SK-N-SH treated with all-trans-retinoic acid at 6 μM for 48 hours (cell line): ENCODE data around the gene DCLK1.
A peak's percentile ranks its signal among the peaks of the same experiment; 100 is the strongest.

Source experiments
- ATAC-seq: fragments of 200-7000 bp; cut with Tn5 transposase; 3 replicates; pipeline ENCODE4 v1.9.1; 2020; ENCODE audit warnings: mild to moderate bottlenecking, moderate library complexity
- BACH2 ChIP-seq: fragments of 250-450 bp; sonication (Bioruptor Pico); IDR thresholded peaks from 2 replicates; pipeline ENCODE4 v1.9.0; 2021; ENCODE audit warnings: mild to moderate bottlenecking, borderline replicate concordance
- CSDC2 ChIP-seq: fragments of 250-450 bp; sonication (Bioruptor Pico); IDR thresholded peaks from 2 replicates; pipeline ENCODE4 v1.5.0; 2020; ENCODE audit warnings: mild to moderate bottlenecking, moderate library complexity
- ESRRG ChIP-seq: fragments of 250-450 bp; sonication (Bioruptor Pico); IDR thresholded peaks from 2 replicates; pipeline ENCODE4 v1.6.1; 2021; ENCODE audit warnings: mild to moderate bottlenecking
- GLIS3 ChIP-seq: fragments of 250-450 bp; sonication (Bioruptor Pico); IDR thresholded peaks from 2 replicates; pipeline ENCODE4 v1.5.0; 2020; ENCODE audit warnings: mild to moderate bottlenecking, moderate library complexity
- ISL1 ChIP-seq: fragments of 250-450 bp; sonication (Bioruptor Pico); IDR thresholded peaks from 2 replicates; pipeline ENCODE4 v2.1.2; 2022; ENCODE audit warnings: mild to moderate bottlenecking, moderate library complexity
- OSR1 ChIP-seq: fragments of 250-450 bp; sonication (Bioruptor Pico); IDR thresholded peaks from 2 replicates; pipeline ENCODE4 v1.8.0; 2022; ENCODE audit warnings: moderate library complexity, mild to moderate bottlenecking, inconsistent platforms
- PPARA ChIP-seq: fragments of 250-450 bp; sonication (Bioruptor Pico); IDR thresholded peaks from 2 replicates; pipeline ENCODE4 v1.5.0; 2020; ENCODE audit warnings: mild to moderate bottlenecking, borderline replicate concordance
- RARB ChIP-seq: fragments of 250-450 bp; sonication (Bioruptor Pico); IDR thresholded peaks from 2 replicates; pipeline ENCODE4 v1.8.0; 2021; ENCODE audit warnings: mild to moderate bottlenecking, moderate library complexity
- SNAI2 ChIP-seq: fragments of 250-450 bp; sonication (Bioruptor Pico); IDR thresholded peaks from 2 replicates; pipeline ENCODE4 v1.5.0; 2020; ENCODE audit warnings: mild to moderate bottlenecking, moderate library complexity
- TOX ChIP-seq: fragments of 250-450 bp; sonication (Bioruptor Pico); IDR thresholded peaks from 2 replicates; pipeline ENCODE4 v1.8.0; 2021; ENCODE audit warnings: mild to moderate bottlenecking, moderate library complexity, borderline replicate concordance
- ZC3H10 ChIP-seq: fragments of 250-450 bp; sonication (Bioruptor Pico); IDR thresholded peaks from 2 replicates; pipeline ENCODE4 v1.5.1; 2021; ENCODE audit warnings: mild to moderate bottlenecking, moderate library complexity
- ZFP3 ChIP-seq: fragments of 250-450 bp; sonication (Bioruptor Pico); IDR thresholded peaks from 2 replicates; pipeline ENCODE4 v1.5.0; 2020; ENCODE audit warnings: mild to moderate bottlenecking, moderate library complexity
- ZNF70 ChIP-seq: fragments of 450-650 bp; formaldehyde crosslinking; IDR thresholded peaks from 2 replicates; pipeline ENCODE4 v1.5.0; 2020; ENCODE audit warnings: mild to moderate bottlenecking, moderate library complexity
- TF ChIP-seq, protein P1 (sequence below): fragments of 250-450 bp; sonication (Bioruptor Pico); IDR thresholded peaks from 2 replicates; pipeline ENCODE4 v1.8.0; 2020; ENCODE audit warnings: mild to moderate bottlenecking, moderate library complexity, borderline replicate concordance
- TF ChIP-seq, protein P2 (sequence below): fragments of 250-450 bp; sonication (Bioruptor Pico); IDR thresholded peaks from 2 replicates; pipeline ENCODE4 v1.5.1; 2020; ENCODE audit warnings: low read depth, mild to moderate bottlenecking, moderate library complexity
- TF ChIP-seq, protein P3 (sequence below): fragments of 250-450 bp; sonication (Bioruptor Pico); IDR thresholded peaks from 2 replicates; pipeline ENCODE4 v1.5.1; 2021; ENCODE audit warnings: mild to moderate bottlenecking, moderate library complexity
- TF ChIP-seq, protein P4 (sequence below): fragments of 250-450 bp; sonication (Bioruptor Pico); IDR thresholded peaks from 2 replicates; pipeline ENCODE4 v1.5.0; 2020; ENCODE audit warnings: mild to moderate bottlenecking, moderate library complexity

The DCLK1 gene

DNA sequence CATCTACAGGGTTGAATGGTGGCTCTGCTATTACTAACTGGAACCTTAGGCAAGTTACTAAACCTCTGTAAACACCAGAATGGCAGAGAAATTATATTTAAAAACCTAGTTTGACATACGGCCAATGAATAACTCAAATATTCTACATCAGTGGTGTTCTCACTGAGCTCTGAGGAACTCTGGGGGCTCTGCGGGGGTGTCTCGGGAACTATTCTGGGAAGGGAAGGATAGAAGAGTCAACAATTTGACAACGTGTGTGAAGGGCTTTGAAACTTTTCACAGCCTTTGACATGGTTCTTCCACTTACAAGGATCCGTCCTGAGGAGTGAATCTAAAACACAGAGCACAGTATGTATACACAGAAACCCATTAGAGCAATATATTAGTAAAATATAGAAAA is 44.4 kb upstream of the DCLK1 start (continued):
- TF ChIP-seq, protein P1, sequence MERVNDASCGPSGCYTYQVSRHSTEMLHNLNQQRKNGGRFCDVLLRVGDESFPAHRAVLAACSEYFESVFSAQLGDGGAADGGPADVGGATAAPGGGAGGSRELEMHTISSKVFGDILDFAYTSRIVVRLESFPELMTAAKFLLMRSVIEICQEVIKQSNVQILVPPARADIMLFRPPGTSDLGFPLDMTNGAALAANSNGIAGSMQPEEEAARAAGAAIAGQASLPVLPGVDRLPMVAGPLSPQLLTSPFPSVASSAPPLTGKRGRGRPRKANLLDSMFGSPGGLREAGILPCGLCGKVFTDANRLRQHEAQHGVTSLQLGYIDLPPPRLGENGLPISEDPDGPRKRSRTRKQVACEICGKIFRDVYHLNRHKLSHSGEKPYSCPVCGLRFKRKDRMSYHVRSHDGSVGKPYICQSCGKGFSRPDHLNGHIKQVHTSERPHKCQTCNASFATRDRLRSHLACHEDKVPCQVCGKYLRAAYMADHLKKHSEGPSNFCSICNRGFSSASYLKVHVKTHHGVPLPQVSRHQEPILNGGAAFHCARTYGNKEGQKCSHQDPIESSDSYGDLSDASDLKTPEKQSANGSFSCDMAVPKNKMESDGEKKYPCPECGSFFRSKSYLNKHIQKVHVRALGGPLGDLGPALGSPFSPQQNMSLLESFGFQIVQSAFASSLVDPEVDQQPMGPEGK (CRISPR knock-in tag): no peak
- TF ChIP-seq ZC3H10: no peak

DNA sequence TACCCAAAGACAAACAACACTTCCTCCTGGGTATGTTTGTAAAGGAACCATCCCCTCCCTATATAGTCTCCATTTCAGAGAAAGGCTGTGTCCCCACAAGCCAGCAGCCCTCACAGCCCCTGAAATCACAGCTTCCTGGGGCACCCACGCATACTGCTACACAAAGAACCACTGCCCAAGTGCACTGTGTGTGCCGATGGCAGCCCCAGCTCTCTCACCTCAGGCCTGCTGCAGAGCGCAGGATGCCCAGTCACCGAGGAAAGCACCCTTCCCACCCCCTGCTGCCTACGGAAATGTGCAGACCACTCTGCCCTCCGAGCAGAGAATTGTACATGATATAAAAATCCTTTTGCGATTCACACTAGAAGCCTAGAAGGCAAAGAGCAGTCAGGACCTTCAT is 43.7 kb upstream of the DCLK1 start:
- no peak for TF ChIP-seq SNAI2 (CRISPR knock-in tag)
- TF ChIP-seq, protein P2, sequence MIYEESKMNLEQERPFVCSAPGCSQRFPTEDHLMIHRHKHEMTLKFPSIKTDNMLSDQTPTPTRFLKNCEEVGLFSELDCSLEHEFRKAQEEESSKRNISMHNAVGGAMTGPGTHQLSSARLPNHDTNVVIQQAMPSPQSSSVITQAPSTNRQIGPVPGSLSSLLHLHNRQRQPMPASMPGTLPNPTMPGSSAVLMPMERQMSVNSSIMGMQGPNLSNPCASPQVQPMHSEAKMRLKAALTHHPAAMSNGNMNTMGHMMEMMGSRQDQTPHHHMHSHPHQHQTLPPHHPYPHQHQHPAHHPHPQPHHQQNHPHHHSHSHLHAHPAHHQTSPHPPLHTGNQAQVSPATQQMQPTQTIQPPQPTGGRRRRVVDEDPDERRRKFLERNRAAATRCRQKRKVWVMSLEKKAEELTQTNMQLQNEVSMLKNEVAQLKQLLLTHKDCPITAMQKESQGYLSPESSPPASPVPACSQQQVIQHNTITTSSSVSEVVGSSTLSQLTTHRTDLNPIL (CRISPR knock-in tag): no peak
- TF ChIP-seq ZFP3: no peak
- TF ChIP-seq, protein P3, sequence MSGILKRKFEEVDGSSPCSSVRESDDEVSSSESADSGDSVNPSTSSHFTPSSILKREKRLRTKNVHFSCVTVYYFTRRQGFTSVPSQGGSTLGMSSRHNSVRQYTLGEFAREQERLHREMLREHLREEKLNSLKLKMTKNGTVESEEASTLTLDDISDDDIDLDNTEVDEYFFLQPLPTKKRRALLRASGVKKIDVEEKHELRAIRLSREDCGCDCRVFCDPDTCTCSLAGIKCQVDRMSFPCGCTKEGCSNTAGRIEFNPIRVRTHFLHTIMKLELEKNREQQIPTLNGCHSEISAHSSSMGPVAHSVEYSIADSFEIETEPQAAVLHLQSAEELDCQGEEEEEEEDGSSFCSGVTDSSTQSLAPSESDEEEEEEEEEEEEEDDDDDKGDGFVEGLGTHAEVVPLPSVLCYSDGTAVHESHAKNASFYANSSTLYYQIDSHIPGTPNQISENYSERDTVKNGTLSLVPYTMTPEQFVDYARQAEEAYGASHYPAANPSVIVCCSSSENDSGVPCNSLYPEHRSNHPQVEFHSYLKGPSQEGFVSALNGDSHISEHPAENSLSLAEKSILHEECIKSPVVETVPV (CRISPR knock-in tag): no peak
- no peak for ATAC-seq

DNA sequence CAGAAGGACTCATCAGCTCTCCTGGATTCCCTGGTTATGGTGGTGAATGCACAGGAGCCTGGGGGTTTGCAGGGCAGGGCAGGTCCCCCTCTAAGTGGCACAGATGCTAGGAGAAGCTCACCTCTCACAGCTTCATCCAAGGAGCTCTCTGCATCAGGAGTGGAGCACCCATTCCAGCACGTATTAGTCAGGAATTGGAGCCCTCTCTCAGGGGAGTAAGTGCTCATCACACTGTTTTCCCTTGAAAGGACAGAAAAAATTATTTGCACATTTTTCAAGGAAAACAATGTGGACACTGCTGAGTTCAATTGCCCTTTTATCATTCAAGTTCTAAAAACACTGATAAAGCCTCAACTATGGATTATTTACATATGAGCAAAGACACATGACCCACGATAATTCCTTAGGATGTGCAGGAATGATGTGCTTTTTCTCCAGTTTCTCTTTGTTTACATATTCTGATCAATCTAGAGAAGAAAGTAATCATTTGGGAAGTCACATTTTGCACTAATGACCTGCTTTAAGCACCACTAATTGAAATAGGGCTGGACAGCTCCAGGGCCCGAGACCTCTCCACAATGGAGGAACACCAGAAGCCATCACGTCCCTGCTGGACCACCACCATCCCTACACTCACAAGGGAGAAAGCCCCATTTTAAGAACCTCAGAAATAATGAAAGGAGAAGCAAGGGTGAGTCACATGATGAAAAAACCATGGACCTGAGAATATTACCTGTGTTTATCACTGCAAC is 42.6 kb upstream of the DCLK1 start:
- ATAC-seq: no peak
- TF ChIP-seq ISL1 (CRISPR knock-in tag) (no peak), RARB (no peak), OSR1 (CRISPR knock-in tag) (no peak), ZFP3 (no peak)

DNA sequence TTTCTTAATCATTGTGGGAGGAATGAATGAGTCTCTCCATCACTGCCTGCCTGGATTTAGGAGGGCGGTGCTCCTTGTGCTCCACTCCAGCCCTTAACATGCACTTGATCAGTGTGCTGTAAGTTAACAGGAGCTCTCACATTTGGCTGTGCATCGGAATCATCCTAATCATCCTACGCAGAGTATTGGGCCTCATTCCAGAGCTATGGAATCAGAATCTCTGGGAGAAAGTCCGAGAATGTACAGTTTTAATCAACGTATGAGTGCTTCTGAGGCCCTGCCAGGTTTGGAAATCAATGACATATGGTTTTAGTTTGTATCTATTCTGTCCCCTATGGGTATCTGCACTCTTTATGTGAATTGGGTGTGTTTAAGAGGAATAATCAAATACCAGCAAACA is 34.9 kb upstream of the DCLK1 start:
- ATAC-seq: no peak
- TF ChIP-seq TOX (CRISPR knock-in tag) (no peak), PPARA (CRISPR knock-in tag) (no peak), ISL1 (CRISPR knock-in tag) (no peak), ESRRG (no peak), OSR1 (CRISPR knock-in tag) (no peak), BACH2 (CRISPR knock-in tag) (no peak), GLIS3 (CRISPR knock-in tag) (no peak), ZNF70 (CRISPR knock-in tag) (no peak), CSDC2 (CRISPR knock-in tag) (no peak), ZFP3 (no peak), SNAI2 (CRISPR knock-in tag) (no peak)
- TF ChIP-seq, protein P4, sequence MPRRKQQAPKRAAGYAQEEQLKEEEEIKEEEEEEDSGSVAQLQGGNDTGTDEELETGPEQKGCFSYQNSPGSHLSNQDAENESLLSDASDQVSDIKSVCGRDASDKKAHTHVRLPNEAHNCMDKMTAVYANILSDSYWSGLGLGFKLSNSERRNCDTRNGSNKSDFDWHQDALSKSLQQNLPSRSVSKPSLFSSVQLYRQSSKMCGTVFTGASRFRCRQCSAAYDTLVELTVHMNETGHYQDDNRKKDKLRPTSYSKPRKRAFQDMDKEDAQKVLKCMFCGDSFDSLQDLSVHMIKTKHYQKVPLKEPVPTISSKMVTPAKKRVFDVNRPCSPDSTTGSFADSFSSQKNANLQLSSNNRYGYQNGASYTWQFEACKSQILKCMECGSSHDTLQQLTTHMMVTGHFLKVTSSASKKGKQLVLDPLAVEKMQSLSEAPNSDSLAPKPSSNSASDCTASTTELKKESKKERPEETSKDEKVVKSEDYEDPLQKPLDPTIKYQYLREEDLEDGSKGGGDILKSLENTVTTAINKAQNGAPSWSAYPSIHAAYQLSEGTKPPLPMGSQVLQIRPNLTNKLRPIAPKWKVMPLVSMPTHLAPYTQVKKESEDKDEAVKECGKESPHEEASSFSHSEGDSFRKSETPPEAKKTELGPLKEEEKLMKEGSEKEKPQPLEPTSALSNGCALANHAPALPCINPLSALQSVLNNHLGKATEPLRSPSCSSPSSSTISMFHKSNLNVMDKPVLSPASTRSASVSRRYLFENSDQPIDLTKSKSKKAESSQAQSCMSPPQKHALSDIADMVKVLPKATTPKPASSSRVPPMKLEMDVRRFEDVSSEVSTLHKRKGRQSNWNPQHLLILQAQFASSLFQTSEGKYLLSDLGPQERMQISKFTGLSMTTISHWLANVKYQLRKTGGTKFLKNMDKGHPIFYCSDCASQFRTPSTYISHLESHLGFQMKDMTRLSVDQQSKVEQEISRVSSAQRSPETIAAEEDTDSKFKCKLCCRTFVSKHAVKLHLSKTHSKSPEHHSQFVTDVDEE (CRISPR knock-in tag): no peak
- TF ChIP-seq, protein P2 (CRISPR knock-in tag): no peak
- TF ChIP-seq, all 23 proteins: peak for 0

DNA sequence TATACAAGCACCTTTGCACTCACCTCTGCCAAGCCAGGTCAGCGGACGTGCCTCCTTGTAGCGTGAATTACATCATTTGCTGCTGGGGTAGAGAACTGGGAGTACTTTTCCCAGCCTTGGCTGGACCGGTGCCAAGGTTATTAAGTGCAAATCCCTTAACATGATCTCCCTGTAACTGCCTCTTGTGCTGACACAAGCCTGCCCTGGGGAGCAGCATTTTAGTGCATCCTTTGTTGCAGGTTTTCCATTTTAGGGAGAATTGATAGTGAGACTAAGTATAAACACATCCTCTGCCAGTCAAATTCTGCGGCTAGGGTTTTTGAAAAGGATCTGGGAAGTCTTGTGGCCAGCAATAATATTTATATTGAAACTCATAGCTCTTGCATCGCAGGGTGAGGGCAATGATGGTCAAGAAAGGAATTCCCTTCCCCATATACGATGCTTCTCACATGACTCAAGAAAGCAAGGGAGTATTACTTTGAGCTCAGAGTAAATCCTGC is 32.7 kb upstream of the DCLK1 start:
- peak; percentile 89 for ATAC-seq
- TF ChIP-seq, protein P4 (CRISPR knock-in tag): no peak
- TF ChIP-seq, protein P1 (CRISPR knock-in tag): no peak
- TF ChIP-seq RARB: no peak
- no peak for TF ChIP-seq CSDC2 (CRISPR knock-in tag)
- TF ChIP-seq TOX (CRISPR knock-in tag): no peak
- TF ChIP-seq ISL1 (CRISPR knock-in tag): no peak; the same call in 1 of the 2 replicates
- TF ChIP-seq, protein P3 (CRISPR knock-in tag): no peak
